Stimulated activated CD8-positive, alpha-beta memory T cell treated with anti-CD3 and anti-CD28 coated beads, Interleukin-15, amount 100 ng/mL, for 4 hours (primary cell): ENCODE results near the gene GGCX.

Experiments used
- DNase-seq, 2 donors: peaks; one replicate each; pipeline ENCODE4 v3.0.0-alpha.2; 2020; ENCODE audit warnings: low read depth in 2 of 2

The GGCX gene

GRCh38 chr2:85516653-85517389 lies 44.5 kb downstream of the GGCX start:
- no peak for DNase-seq

DNA sequence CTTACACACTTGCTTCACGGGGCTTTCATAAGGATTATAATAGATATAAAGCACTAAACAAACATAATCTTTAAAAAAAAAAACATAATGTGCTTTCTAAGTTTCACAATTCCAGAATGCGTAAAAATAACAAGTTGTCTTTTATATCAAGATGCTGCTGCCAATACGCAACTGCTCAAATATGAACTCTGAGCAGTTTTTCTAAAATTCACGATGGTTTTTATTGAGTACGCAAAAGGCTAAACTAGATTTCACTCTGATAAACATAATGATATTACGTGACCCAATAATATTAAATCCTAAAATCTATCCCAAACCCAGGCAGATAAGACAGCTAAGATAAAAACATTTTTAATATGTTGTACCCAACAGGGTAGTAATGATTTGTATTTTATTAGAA lies 47.0 kb downstream of the GGCX start:
- no peak for DNase-seq

- no peak for DNase-seq
Observed at GRCh38 chr2:85511008-85511811, 50.1 kb downstream of the GGCX start.

- no peak for DNase-seq
Observed at GRCh38 chr2:85506768-85507181, 54.5 kb downstream of the GGCX start.

- no peak for DNase-seq
Observed at GRCh38 chr2:85505551-85506238, 55.6 kb downstream of the GGCX start.

GRCh38 chr2:85504778-85505261 lies 56.5 kb downstream of the GGCX start:
- DNase-seq, result no peak

DNA sequence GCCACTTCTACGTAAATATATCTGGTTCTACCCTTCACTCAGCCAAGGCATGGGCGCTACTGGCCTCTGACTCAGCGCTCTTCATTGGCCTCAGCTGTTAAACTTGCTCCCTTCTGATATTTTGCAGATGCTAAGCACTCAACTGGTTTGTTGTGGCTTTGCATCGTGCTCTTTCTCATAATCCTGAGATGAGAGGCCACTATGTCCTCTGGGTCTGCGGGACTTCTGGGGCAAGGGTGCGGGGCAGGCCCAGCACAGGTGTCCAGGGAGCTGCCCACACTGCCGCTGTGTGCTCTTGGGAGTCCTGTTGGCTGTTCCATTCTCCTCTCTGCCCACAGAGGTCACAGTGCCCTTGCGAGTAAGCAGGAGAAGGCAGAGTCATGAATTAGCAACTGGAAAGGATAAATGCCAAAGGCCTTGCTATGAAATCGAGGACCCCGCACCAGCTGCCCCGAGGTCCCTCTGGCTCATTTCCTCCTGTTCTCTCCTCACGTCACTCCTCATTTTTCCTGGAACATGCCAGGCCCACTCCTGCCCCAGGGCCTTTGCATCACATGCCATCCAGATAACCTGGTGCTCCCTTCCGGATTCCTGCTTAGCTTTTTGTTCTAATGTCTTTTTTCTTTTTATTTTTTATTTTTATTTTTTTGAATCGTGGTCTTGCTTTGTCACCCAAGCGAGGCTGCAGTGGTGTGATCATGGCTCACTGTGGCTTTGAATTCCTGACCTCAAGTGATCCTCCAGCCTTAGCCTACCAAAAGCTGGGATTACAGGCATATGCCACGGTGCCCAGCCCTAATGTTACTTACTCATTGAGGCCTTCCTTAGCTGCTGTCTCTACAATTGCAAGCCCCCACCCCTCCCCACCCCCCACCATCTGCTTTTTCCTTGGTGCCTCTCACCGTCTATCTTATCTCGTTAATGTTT lies 57.2 kb downstream of the GGCX start:
- DNase-seq, result no peak

DNA sequence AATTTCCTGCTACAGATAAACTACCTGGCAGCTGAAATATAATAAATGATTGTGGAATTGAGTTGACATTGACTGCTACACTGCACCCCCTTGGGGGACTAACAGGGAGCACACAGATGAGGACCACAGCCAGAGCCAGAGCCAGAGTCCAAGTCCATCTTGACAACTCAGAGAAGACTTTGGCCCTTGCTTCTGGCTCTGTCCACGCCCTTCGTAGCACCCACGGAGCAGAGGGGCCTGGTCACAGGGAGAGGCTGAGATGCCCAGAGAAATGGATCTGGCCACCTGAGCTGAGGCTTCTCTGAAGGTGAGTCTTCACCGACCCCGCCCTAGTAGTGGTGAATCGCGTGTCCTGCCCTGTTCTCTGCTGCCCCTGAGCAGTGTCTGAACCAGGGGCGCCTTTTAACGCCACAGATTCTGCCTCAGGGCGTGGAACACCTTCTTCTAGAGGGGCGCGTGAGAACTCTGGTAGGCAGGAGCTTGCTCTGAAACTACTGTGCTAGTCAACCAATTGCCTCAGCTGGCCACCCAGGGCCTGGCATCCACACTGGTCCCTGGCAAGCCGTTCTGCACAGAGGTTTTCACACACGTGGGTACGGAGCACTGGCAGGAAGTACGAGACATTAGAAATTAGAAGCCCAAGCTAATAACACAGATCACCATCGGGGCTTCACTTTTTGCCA lies 58.0 kb downstream of the GGCX start:
- DNase-seq, result no peak

DNA sequence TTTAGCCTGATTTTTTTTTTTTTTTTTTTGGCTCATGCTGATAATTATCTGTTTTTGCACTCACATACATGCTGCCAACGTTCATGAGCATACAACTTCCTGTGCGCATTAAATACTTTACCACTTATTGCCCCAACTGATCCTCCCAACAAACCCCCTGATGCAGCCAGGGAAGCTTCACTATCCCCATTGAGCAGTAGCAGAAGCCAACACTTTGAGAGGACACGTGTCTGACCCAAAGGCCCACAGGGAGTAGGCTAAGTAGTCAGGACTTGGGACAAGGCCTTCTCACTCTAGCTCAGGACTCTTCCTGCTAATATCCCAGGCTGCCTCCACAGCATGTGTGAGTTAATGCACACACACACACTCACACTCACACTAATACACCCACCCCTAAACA lies 58.6 kb downstream of the GGCX start:
- DNase-seq, result no peak

DNA sequence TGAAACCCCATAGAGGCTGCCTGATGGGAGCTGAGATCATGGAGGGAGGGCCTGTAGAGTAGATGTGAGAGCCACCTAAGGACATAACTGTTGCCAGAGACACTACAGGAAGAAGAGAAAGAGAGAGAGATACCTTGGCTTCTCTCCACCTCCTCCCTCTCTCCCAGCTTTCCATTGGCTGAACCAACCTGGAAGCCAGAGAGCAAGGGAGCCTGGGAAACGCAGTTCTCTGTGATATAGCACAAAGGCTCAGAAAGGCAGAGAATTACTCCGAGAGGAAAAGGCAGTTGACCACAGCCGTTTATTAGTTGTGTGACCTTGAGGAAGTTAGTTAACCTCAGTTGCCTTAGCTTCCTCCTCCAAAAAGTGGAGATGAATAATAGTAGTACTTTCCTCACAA lies 60.0 kb downstream of the GGCX start:
- DNase-seq, result no peak

DNA sequence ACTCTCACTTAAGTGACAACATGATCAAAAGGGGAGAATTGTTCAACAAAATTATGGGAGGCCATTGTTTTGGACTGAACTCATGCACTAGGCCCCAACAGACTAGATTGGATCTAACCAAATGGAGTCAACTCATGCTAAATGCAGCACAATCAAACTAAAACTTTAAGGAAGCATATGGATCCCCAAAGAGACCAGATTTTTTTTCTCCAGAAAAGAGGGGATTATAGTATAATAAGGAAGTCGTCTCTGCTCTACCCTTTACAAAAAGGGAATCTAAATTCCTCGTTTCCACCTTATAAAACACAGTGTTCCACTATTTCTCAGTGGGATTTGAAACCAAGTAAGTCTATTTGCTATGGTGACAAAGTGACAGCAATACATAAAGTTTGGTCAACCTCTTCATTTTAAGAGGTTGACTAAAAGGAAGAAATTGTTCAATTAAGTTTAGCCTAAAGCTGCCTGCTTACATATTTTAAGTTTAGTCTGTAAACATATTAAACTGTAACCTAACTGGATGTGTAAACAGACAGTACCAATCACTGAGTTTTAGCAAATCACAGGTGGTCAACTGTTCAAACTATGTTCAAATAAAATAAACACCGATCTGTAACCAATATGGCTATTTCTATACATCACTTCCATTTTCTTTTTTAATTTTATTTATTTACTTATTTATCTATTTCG lies 63.2 kb downstream of the GGCX start:
- DNase-seq, result no peak

GRCh38 chr2:85496436-85496835 lies 64.9 kb downstream of the GGCX start:
- DNase-seq, result no peak
